Measurements from ENCODE around the gene KRT15. TPM values are rescaled to one million over a fixed set of nuclear protein-coding genes. Genes with fewer than 3 reads are reported as not detected.

The KRT15 gene
- total and polyA plus RNA-seq, 3 experiments from 2014 or later, result not detected

- Histone ChIP-seq H3K27ac (ENCODE audit: low read depth, low read length) (no peak overlapping the region), H3K4me1 (ENCODE audit: insufficient read depth, low read length) (peaks cover under 1% of the 10 kb centered on the region), H3K36me3 (ENCODE audit: insufficient read depth, low read length) (no peaks in the 10 kb centered on the region), H3K27me3 (ENCODE audit: insufficient read depth, low read length, poor library complexity, severe bottlenecking) (no peaks in the 10 kb centered on the region), H3K4me3 (ENCODE audit: low read length) (no peak overlapping the region), H3K9me3 (ENCODE audit: low read length) (no peaks in the 10 kb centered on the region)
- no peaks in the 10 kb centered on the region for H3K9me3 Mint-ChIP-seq
- H3K27ac Mint-ChIP-seq, result peak overlapping the region in 1 of 8 donors; percentile 11
- ChIA-PET POLR2A (no interaction called here), CTCF (interaction anchor here (1.2 kb wide), 1 partner anchor 168 kb away, joined by 4 read pairs; no protein-coding TSS in a partner anchor)
- peaks cover 8 to 11% (median 9%) of the 10 kb centered on the region in 3 donors for H3K4me1 Mint-ChIP-seq
- no peak for DNase-seq
- H3K27me3 Mint-ChIP-seq, result peaks cover 1 to 6% of the 10 kb centered on the region in 2 donors
- H3K36me3 Mint-ChIP-seq, result no peaks in the 10 kb centered on the region
- H3K4me3 Mint-ChIP-seq, result peak overlapping the region in 1 of 7 donors; percentile 41
Measured at GRCh38 chr17:41491476-41491875, 27.2 kb downstream of the KRT15 start.

- POLR2A ChIA-PET, result no interaction called here
- Mint-ChIP-seq H3K27ac (peak overlapping the region in 4 of 8 donors; percentile 38 to 67 (median 50)), H3K36me3 (no peaks in the 10 kb centered on the region), H3K4me3 (peak overlapping the region in 1 of 7 donors; percentile 20), H3K27me3 (peaks cover 3 to 7% of the 10 kb centered on the region in 2 donors), H3K9me3 (no peaks in the 10 kb centered on the region), H3K4me1 (peaks cover 8 to 11% (median 9%) of the 10 kb centered on the region in 3 donors)
- DNase-seq, result no peak
- CTCF ChIA-PET, result no interaction called here
- no peaks in the 10 kb centered on the region for H3K4me1 ChIP-seq (ENCODE audit: insufficient read depth, low read length)
- no peaks in the 10 kb centered on the region for H3K36me3 ChIP-seq (ENCODE audit: insufficient read depth, low read length)
- H3K27ac ChIP-seq (ENCODE audit: low read depth, low read length), result no peak overlapping the region
- no peak overlapping the region for H3K4me3 ChIP-seq (ENCODE audit: low read length)
- H3K9me3 ChIP-seq (ENCODE audit: low read length), result no peaks in the 10 kb centered on the region
- H3K27me3 ChIP-seq (ENCODE audit: insufficient read depth, low read length, poor library complexity, severe bottlenecking), result no peaks in the 10 kb centered on the region
Measured at GRCh38 chr17:41490000-41490990, 28.4 kb downstream of the KRT15 start.

- Mint-ChIP-seq H3K4me1 (peaks cover 8 to 11% (median 9%) of the 10 kb centered on the region in 3 donors), H3K4me3 (peak within 1 kb of the TSS in 1 of 7 donors; percentile 20), H3K9me3 (no peaks in the 10 kb centered on the region), H3K27me3 (peaks cover 3 to 7% of the 10 kb centered on the region in 2 donors), H3K27ac (peak within 1 kb of the TSS in 5 of 8 donors; percentile 38 to 67 (median 46)), H3K36me3 (no peaks in the 10 kb centered on the region)
- Histone ChIP-seq H3K4me3 (ENCODE audit: low read length) (no peak within 1 kb of the TSS), H3K27me3 (ENCODE audit: insufficient read depth, low read length, poor library complexity, severe bottlenecking) (no peaks in the 10 kb centered on the region), H3K9me3 (ENCODE audit: low read length) (no peaks in the 10 kb centered on the region), H3K36me3 (ENCODE audit: insufficient read depth, low read length) (no peaks in the 10 kb centered on the region), H3K4me1 (ENCODE audit: insufficient read depth, low read length) (no peaks in the 10 kb centered on the region), H3K27ac (ENCODE audit: low read depth, low read length) (no peak within 1 kb of the TSS)
- POLR2A ChIA-PET, result no interaction called here
- CTCF ChIA-PET, result interaction anchor here (1.0 kb wide), 1 partner anchor 158 kb away, joined by 3 read pairs; no protein-coding TSS in a partner anchor
- no peak for DNase-seq
Measured at GRCh38 chr17:41489531-41489930, 29.2 kb downstream of the KRT15 start, which contains the start of gene KRT36. Gene KRT36 (minus strand): TSS chr17:41489910. CDS start chr17:41489864, 46 bp downstream.

GRCh38 chr17:41486809-41487530 lies 31.7 kb downstream of the KRT15 start:
- POLR2A ChIA-PET, result no interaction called here
- H3K4me3 Mint-ChIP-seq, result no peak overlapping the region
- Histone ChIP-seq H3K27me3 (ENCODE audit: insufficient read depth, low read length, poor library complexity, severe bottlenecking) (no peaks in the 10 kb centered on the region), H3K4me3 (ENCODE audit: low read length) (no peak overlapping the region), H3K27ac (ENCODE audit: low read depth, low read length) (no peak overlapping the region), H3K9me3 (ENCODE audit: low read length) (no peaks in the 10 kb centered on the region), H3K4me1 (ENCODE audit: insufficient read depth, low read length) (no peaks in the 10 kb centered on the region), H3K36me3 (ENCODE audit: insufficient read depth, low read length) (no peaks in the 10 kb centered on the region)
- peaks cover 8 to 11% (median 9%) of the 10 kb centered on the region in 3 donors for H3K4me1 Mint-ChIP-seq
- CTCF ChIA-PET, result interaction anchor here (1.4 kb wide), 1 partner anchor 106 kb away, joined by 3 read pairs; no protein-coding TSS in a partner anchor
- H3K27ac Mint-ChIP-seq, result peak overlapping the region in 1 of 8 donors; percentile 75
- H3K9me3 Mint-ChIP-seq, result no peaks in the 10 kb centered on the region
- peaks cover 3 to 11% of the 10 kb centered on the region in 2 donors for H3K27me3 Mint-ChIP-seq
- no peaks in the 10 kb centered on the region for H3K36me3 Mint-ChIP-seq
- DNase-seq, result peak in 1 of 5 donors; percentile 8

- Histone ChIP-seq H3K27ac (ENCODE audit: low read depth, low read length) (no peak overlapping the region), H3K27me3 (ENCODE audit: insufficient read depth, low read length, poor library complexity, severe bottlenecking) (no peaks in the 10 kb centered on the region), H3K4me3 (ENCODE audit: low read length) (no peak overlapping the region), H3K9me3 (ENCODE audit: low read length) (no peaks in the 10 kb centered on the region), H3K4me1 (ENCODE audit: insufficient read depth, low read length) (no peaks in the 10 kb centered on the region), H3K36me3 (ENCODE audit: insufficient read depth, low read length) (no peaks in the 10 kb centered on the region)
- H3K36me3 Mint-ChIP-seq, result no peaks in the 10 kb centered on the region
- H3K4me3 Mint-ChIP-seq, result no peak overlapping the region
- H3K27ac Mint-ChIP-seq, result no peak overlapping the region
- no peaks in the 10 kb centered on the region for H3K9me3 Mint-ChIP-seq
- CTCF ChIA-PET, result interaction anchor here (1.4 kb wide), 1 partner anchor 105 kb away, joined by 3 read pairs; no protein-coding TSS in a partner anchor
- no peak for DNase-seq
- POLR2A ChIA-PET, result no interaction called here
- H3K4me1 Mint-ChIP-seq, result peaks cover 8 to 11% (median 9%) of the 10 kb centered on the region in 3 donors
- H3K27me3 Mint-ChIP-seq, result peaks cover 3 to 11% of the 10 kb centered on the region in 2 donors
Measured at GRCh38 chr17:41486316-41486715, 32.4 kb downstream of the KRT15 start.

GRCh38 chr17:41484920-41485904 lies 33.5 kb downstream of the KRT15 start:
- POLR2A ChIA-PET, result no interaction called here
- H3K27ac ChIP-seq (ENCODE audit: low read depth, low read length), result no peak overlapping the region
- peaks cover 3 to 11% of the 10 kb centered on the region in 2 donors for H3K27me3 Mint-ChIP-seq

More at GRCh38 chr17:41484920-41485904, 33.5 kb downstream of the KRT15 start:
- CTCF ChIA-PET, result no interaction called here
- H3K4me3 ChIP-seq (ENCODE audit: low read length), result no peak overlapping the region
- Mint-ChIP-seq H3K4me3 (no peak overlapping the region), H3K36me3 (no peaks in the 10 kb centered on the region), H3K27ac (peak overlapping the region in 2 of 8 donors; percentile 58 to 93), H3K4me1 (peaks cover 2 to 4% (median 2%) of the 10 kb centered on the region in 3 donors), H3K9me3 (no peaks in the 10 kb centered on the region)
- no peaks in the 10 kb centered on the region for H3K36me3 ChIP-seq (ENCODE audit: insufficient read depth, low read length)
- no peaks in the 10 kb centered on the region for H3K27me3 ChIP-seq (ENCODE audit: insufficient read depth, low read length, poor library complexity, severe bottlenecking)
- no peaks in the 10 kb centered on the region for H3K9me3 ChIP-seq (ENCODE audit: low read length)
- no peaks in the 10 kb centered on the region for H3K4me1 ChIP-seq (ENCODE audit: insufficient read depth, low read length)
- DNase-seq, result no peak
